Activated CD4-positive, alpha-beta T cell treated with anti-CD3 and anti-CD28 coated beads, Interleukin-2, amount 50 U/mL, for 48 hours (primary cell): Measurements from ENCODE around the gene SLC17A8.

Experiments
- DNase-seq, 2 experiments: peaks; one replicate each; pipeline ENCODE4 v3.0.0-alpha.2; 2020

The SLC17A8 gene

GRCh38 chr12:100433701-100434100 is 76.8 kb downstream of the SLC17A8 start:
- no peak for DNase-seq

GRCh38 chr12:100434177-100434576 is 77.3 kb downstream of the SLC17A8 start:
- DNase-seq = no peak

GRCh38 chr12:100435957-100436356 is 79.1 kb downstream of the SLC17A8 start:
- DNase-seq = no peak

GRCh38 chr12:100437038-100437841 is 80.4 kb downstream of the SLC17A8 start:
- no peak for DNase-seq

- DNase-seq = no peak
Measured at GRCh38 chr12:100439797-100440196, 82.9 kb downstream of the SLC17A8 start.

- no peak for DNase-seq
Measured at GRCh38 chr12:100442403-100442802, 85.5 kb downstream of the SLC17A8 start.

GRCh38 chr12:100443434-100443833 is 86.6 kb downstream of the SLC17A8 start:
- DNase-seq = no peak

- no peak for DNase-seq
Measured at GRCh38 chr12:100445081-100445481, 88.2 kb downstream of the SLC17A8 start.

- no peak for DNase-seq
Measured at GRCh38 chr12:100447381-100447780, 90.5 kb downstream of the SLC17A8 start.

GRCh38 chr12:100448656-100449055 is 91.8 kb downstream of the SLC17A8 start:
- DNase-seq = no peak

- DNase-seq = no peak
Measured at GRCh38 chr12:100450735-100451134, 93.9 kb downstream of the SLC17A8 start.

- DNase-seq = no peak
Measured at GRCh38 chr12:100453951-100454350, 97.1 kb downstream of the SLC17A8 start.

GRCh38 chr12:100455896-100456295 is 99.0 kb downstream of the SLC17A8 start:
- DNase-seq = no peak

GRCh38 chr12:100458191-100458590 is 101.3 kb downstream of the SLC17A8 start:
- no peak for DNase-seq

- DNase-seq = no peak
Measured at GRCh38 chr12:100460702-100461101, 103.8 kb downstream of the SLC17A8 start.

- DNase-seq = no peak
Measured at GRCh38 chr12:100461330-100461973, 104.6 kb downstream of the SLC17A8 start.

GRCh38 chr12:100463661-100464060 is 106.8 kb downstream of the SLC17A8 start:
- no peak for DNase-seq

- DNase-seq = no peak
Measured at GRCh38 chr12:100464529-100464928, 107.7 kb downstream of the SLC17A8 start.

GRCh38 chr12:100468126-100468525 is 111.3 kb downstream of the SLC17A8 start:
- no peak for DNase-seq
